Pulmonary artery endothelial cell (primary cell): ENCODE data around the gene STX1A. TPM values are rescaled to one million over a fixed set of nuclear protein-coding genes. Genes with fewer than 3 reads are reported as not detected.
"Not testable (repeated sequence)": the region's sequence is repeated elsewhere in the genome, so short reads cannot be mapped to it uniquely, and the experiment has no call there.

Experiments
- DNase-seq: peaks from one replicate; pipeline ENCODE4 v3.0.0-alpha.2; 2011; ENCODE audit warnings: low read depth, low spot score
- total RNA-seq: library from RNA; depleted of rRNA; stranded (reverse); fragments of >200 nt; gene quantifications from 2 replicates; pipeline ENCODE4 v1.2.3, GENCODE V29; 2014

The STX1A gene
- total RNA-seq, 1 donor from 2014 or later: 23.5 TPM

GRCh38 chr7:73736885-73737284, 17.4 kb upstream of the STX1A start:
- DNase-seq: no peak

- no peak for DNase-seq
Measured at GRCh38 chr7:73735528-73735905, 16.0 kb upstream of the STX1A start.

- peak; percentile 60 for DNase-seq
Measured at GRCh38 chr7:73734619-73735527, 15.4 kb upstream of the STX1A start.

- no peak for DNase-seq
Measured at GRCh38 chr7:73732397-73732796, 12.9 kb upstream of the STX1A start.

- DNase-seq: no peak
Measured at GRCh38 chr7:73730485-73730884, 11.0 kb upstream of the STX1A start.

- DNase-seq: no peak
Measured at GRCh38 chr7:73728551-73728950, 9.1 kb upstream of the STX1A start.

- DNase-seq: no peak
Measured at GRCh38 chr7:73727952-73728351, 8.5 kb upstream of the STX1A start.

- no peak for DNase-seq
Measured at GRCh38 chr7:73726083-73726466, 6.6 kb upstream of the STX1A start.

GRCh38 chr7:73723813-73724212, 4.3 kb upstream of the STX1A start:
- DNase-seq: no peak

GRCh38 chr7:73722785-73723184, 3.3 kb upstream of the STX1A start:
- DNase-seq: no peak

GRCh38 chr7:73722182-73722581, 2.7 kb upstream of the STX1A start:
- DNase-seq: not testable (repeated sequence)

GRCh38 chr7:73721377-73721817, 1.9 kb upstream of the STX1A start:
- DNase-seq: no peak

- not testable (repeated sequence) for DNase-seq
Measured at GRCh38 chr7:73720443-73720842, 974 bp upstream of the STX1A start.

GRCh38 chr7:73719806-73720169, 319 bp upstream of the STX1A start:
- no peak for DNase-seq

GRCh38 chr7:73718438-73718881, 1.0 kb downstream of the STX1A start:
- no peak for DNase-seq

- DNase-seq: peak; percentile 91
Measured at GRCh38 chr7:73717991-73718405, 1.5 kb downstream of the STX1A start.

GRCh38 chr7:73717025-73717807, 2.3 kb downstream of the STX1A start:
- DNase-seq: no peak

GRCh38 chr7:73716318-73716890, 3.1 kb downstream of the STX1A start:
- DNase-seq: no peak

GRCh38 chr7:73715648-73716317, 3.7 kb downstream of the STX1A start:
- peak; percentile 79 for DNase-seq

- not testable (repeated sequence) for DNase-seq
Measured at GRCh38 chr7:73713319-73713718, 6.2 kb downstream of the STX1A start.

GRCh38 chr7:73712773-73713172, 6.7 kb downstream of the STX1A start:
- DNase-seq: no peak
